Amniotic stem cell (primary cell): ENCODE data around the gene ZSWIM8.

Experiments
- DNase-seq: peaks from one replicate; lab custom pipeline; 2025; lab: John Stamatoyannopoulos, UW

The ZSWIM8 gene

GRCh38 chr10:73842349-73842748 lies 56.9 kb downstream of the ZSWIM8 start:
- DNase-seq: no peak

DNA sequence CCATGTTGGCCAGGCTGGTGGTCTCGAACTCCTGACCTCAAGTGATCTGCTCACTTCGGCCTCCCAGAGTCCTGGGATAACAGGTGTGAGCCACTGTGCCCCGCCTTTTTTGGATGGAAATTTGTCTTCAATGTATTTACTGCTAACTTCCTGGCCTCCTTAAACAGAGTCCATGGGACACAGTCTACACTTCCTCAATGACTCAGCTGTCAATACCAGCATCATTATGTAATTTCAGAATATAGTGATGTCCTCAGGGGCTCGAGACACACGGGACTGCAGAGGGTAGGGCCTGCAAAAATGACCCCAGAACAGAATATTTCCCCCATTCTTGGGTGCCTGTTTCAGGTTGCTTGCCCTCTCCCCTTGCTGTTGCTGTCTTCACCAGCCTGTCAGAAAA lies 57.9 kb downstream of the ZSWIM8 start:
- DNase-seq: no peak

DNA sequence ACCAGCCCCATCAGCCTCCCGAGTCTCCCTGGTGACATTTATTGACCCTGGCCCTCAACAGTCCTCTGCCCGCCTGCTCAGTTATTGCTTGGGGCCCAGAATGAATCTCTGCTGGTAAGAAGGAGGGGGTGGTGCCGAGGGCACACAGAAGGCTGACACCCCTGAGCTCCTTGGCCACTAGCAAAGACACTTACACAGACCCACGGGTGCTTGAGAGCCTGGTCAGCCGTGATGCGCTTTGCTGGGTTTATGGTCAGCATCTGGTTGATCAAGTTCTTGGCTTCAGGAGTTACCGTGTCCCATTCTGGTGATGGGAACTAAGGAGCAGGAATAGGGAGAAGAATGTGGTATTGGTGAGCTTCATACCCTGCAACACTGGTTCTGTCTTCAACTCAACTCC lies 61.6 kb downstream of the ZSWIM8 start:
- DNase-seq: no peak

GRCh38 chr10:73848821-73849489 lies 63.5 kb downstream of the ZSWIM8 start:
- peak; percentile 54 for DNase-seq

- no peak for DNase-seq
These were observed 64.8 kb downstream of the ZSWIM8 start for GRCh38 chr10:73850211-73850610.

GRCh38 chr10:73850863-73851461 lies 65.6 kb downstream of the ZSWIM8 start:
- peak; percentile 75 for DNase-seq
